H1 (cell line): Measurements from ENCODE around the gene LHPP. TPM values are rescaled to one million over a fixed set of nuclear protein-coding genes. Genes with fewer than 3 reads are reported as not detected.

Experiments
- CTCF ChIA-PET: fragments of 300-600 bp; sonication (Branson Sonifier 250); formaldehyde crosslinking; loops from one replicate; lab custom pipeline; 2021; ENCODE audit not compliant: partially characterized antibody; lab: Charles Lee
- POLR2A ChIA-PET: fragments of 300-600 bp; sonication (Branson Sonifier 250); formaldehyde crosslinking; loops from one replicate; lab custom pipeline; 2021; ENCODE audit warnings: inconsistent platforms; ENCODE audit not compliant: partially characterized antibody; lab: Charles Lee
- DNase-seq, 2 experiments: peaks; one replicate each; pipeline versions ENCODE4 v3.0.0 to v3.0.0-alpha.2; 2010 to 2022; ENCODE audit warnings: low spot score in 2 of 2, low read depth in 1 of 2, mixed read lengths in 1 of 2
- FAIRE-seq: peaks from 2 replicates; lab custom pipeline; 2011; peaks lifted over from hg19 to GRCh38; lab: Jason Lieb, UNC
- H2AFZ ChIP-seq: 2 replicates; pipeline ENCODE4 v1.8.1; 2012; ENCODE audit warnings: low read length, inconsistent platforms
- H2AK5ac ChIP-seq: 2 replicates; pipeline ENCODE4 v1.6.1; 2013; ENCODE audit warnings: low read depth, low read length
- H2BK120ac ChIP-seq: replicated peaks from 2 replicates; pipeline ENCODE3; 2013; ENCODE audit warnings: low read depth, low read length, inconsistent platforms
- H2BK12ac ChIP-seq: 2 replicates; pipeline ENCODE4 v1.6.1; 2013; ENCODE audit warnings: low read depth, low read length
- H2BK15ac ChIP-seq: 2 replicates; pipeline ENCODE4 v1.6.1; 2013; ENCODE audit warnings: low read length
- H2BK20ac ChIP-seq: 2 replicates; pipeline ENCODE4 v1.6.1; 2013; ENCODE audit warnings: low read length
- H2BK5ac ChIP-seq: 2 replicates; pipeline ENCODE4 v1.6.1; 2013; ENCODE audit warnings: low read depth, low read length
- H3K14ac ChIP-seq: 2 replicates; pipeline ENCODE4 v1.6.1; 2013; ENCODE audit warnings: inconsistent platforms; ENCODE audit not compliant: insufficient read length
- H3K18ac ChIP-seq: 2 replicates; pipeline ENCODE4 v1.6.1; 2013; ENCODE audit warnings: low read length; ENCODE audit errors: extremely low read depth
- H3K23ac ChIP-seq: 2 replicates; pipeline ENCODE4 v1.6.1; 2013; ENCODE audit warnings: inconsistent platforms; ENCODE audit not compliant: insufficient read length
- H3K23me2 ChIP-seq: 2 replicates; pipeline ENCODE4 v1.6.1; 2013; ENCODE audit warnings: low read depth, low read length
- H3K27ac ChIP-seq: 2 replicates; pipeline ENCODE4 v1.6.1; 2011; ENCODE audit warnings: low read depth, low read length, inconsistent platforms
- H3K27me3 ChIP-seq, 4 experiments: replicated peaks in 1 of 4; 1 replicate in 1 of 4; 2 replicates in 3 of 4; pipeline versions ENCODE4 v1.6.1 to v1.8.1; 2011 to 2013; ENCODE audit warnings: low read length in 3 of 4, mild to moderate bottlenecking in 3 of 4, inconsistent platforms in 2 of 4, mixed read lengths in 2 of 4, moderate library complexity in 1 of 4; ENCODE audit not compliant: control insufficient read depth in 3 of 4, insufficient read depth in 3 of 4; ENCODE audit errors: extremely low read depth in 1 of 4
- H3K36me3 ChIP-seq, 4 experiments: 2 replicates each; pipeline versions ENCODE4 v1.6.1 to v1.8.1; 2011 to 2013; ENCODE audit warnings: mild to moderate bottlenecking in 4 of 4, low read length in 3 of 4, moderate library complexity in 2 of 4, control low read depth in 1 of 4, inconsistent platforms in 1 of 4; ENCODE audit not compliant: insufficient read depth in 4 of 4, control insufficient read depth in 2 of 4
- H3K4ac ChIP-seq: replicated peaks from 2 replicates; pipeline ENCODE3; 2013; ENCODE audit warnings: low read length, low read depth, mixed read lengths, inconsistent platforms; ENCODE audit not compliant: insufficient read length
- H3K4me1 ChIP-seq, 4 experiments: replicated peaks in 1 of 4; 1 replicate in 1 of 4; 2 replicates in 3 of 4; pipeline versions ENCODE4 v1.6.1 to v1.8.1; 2011 to 2013; ENCODE audit warnings: low read length in 3 of 4, inconsistent platforms in 2 of 4, mixed read lengths in 1 of 4; ENCODE audit not compliant: insufficient read depth in 4 of 4, control insufficient read depth in 3 of 4
- H3K4me2 ChIP-seq, 2 experiments: 2 replicates each; pipeline versions ENCODE4 v1.6.1 to v1.8.1; 2011 to 2013; ENCODE audit warnings: low read depth in 2 of 2, low read length in 2 of 2, control low read depth in 1 of 2, inconsistent platforms in 1 of 2, mild to moderate bottlenecking in 1 of 2; ENCODE audit not compliant: insufficient read depth in 1 of 2
- H3K4me3 ChIP-seq, 4 experiments: fragments of 200-600, 300-600 bp in 1 of 4; sonication (generic), shearing (Covaris generic), sonication (Bioruptor Twin) in 1 of 4; 2 replicates each; pipeline versions ENCODE4 v1.5.1 to v1.8.1; 2011 to 2016; ENCODE audit warnings: low read length in 4 of 4, low read depth in 3 of 4, control low read depth in 2 of 4, inconsistent platforms in 2 of 4, mild to moderate bottlenecking in 2 of 4, mixed read lengths in 1 of 4, moderate library complexity in 1 of 4; ENCODE audit not compliant: insufficient read depth in 2 of 4; ENCODE audit errors: extremely low read depth in 1 of 4
- H3K56ac ChIP-seq: replicated peaks from 2 replicates; pipeline ENCODE3; 2013; ENCODE audit warnings: low read depth, mild to moderate bottlenecking, mixed read lengths, low read length, inconsistent platforms; ENCODE audit not compliant: insufficient read length
- H3K79me1 ChIP-seq: 2 replicates; pipeline ENCODE4 v1.6.1; 2013; ENCODE audit warnings: low read depth, low read length, control low read depth
- H3K79me2 ChIP-seq, 2 experiments: 2 replicates each; pipeline versions ENCODE4 v1.6.1 to v1.8.1; 2012 to 2013; ENCODE audit warnings: low read length in 2 of 2, mild to moderate bottlenecking in 2 of 2, inconsistent platforms in 1 of 2; ENCODE audit not compliant: insufficient read depth in 2 of 2, control insufficient read depth in 1 of 2
- H3K9ac ChIP-seq, 4 experiments: replicated peaks in 1 of 4; 1 replicate in 1 of 4; 2 replicates in 3 of 4; pipeline versions ENCODE4 v1.6.1 to v1.8.1; 2011 to 2013; ENCODE audit warnings: low read depth in 3 of 4, low read length in 3 of 4, control low read depth in 2 of 4, mild to moderate bottlenecking in 2 of 4, moderate library complexity in 2 of 4, inconsistent platforms in 1 of 4; ENCODE audit errors: extremely low read depth in 1 of 4
- H3K9me3 ChIP-seq, 2 experiments: 2 replicates each; pipeline versions ENCODE4 v1.6.1 to v1.8.1; 2012 to 2013; ENCODE audit warnings: mild to moderate bottlenecking in 2 of 2, moderate library complexity in 2 of 2, control low read depth in 1 of 2, inconsistent platforms in 1 of 2, low read depth in 1 of 2, low read length in 1 of 2, mixed read lengths in 1 of 2; ENCODE audit not compliant: insufficient read depth in 2 of 2
- H4K20me1 ChIP-seq, 2 experiments: replicated peaks in 1 of 2; 2 replicates each; pipeline versions ENCODE3 to v1.8.1; 2011 to 2013; ENCODE audit warnings: inconsistent platforms in 2 of 2, low read length in 2 of 2, mild to moderate bottlenecking in 1 of 2; ENCODE audit not compliant: insufficient read depth in 2 of 2, control insufficient read depth in 1 of 2
- H4K5ac ChIP-seq: 2 replicates; pipeline ENCODE4 v1.6.1; 2013; ENCODE audit warnings: low read length, low read depth, mixed read lengths, inconsistent platforms; ENCODE audit not compliant: insufficient read length
- H4K8ac ChIP-seq: 2 replicates; pipeline ENCODE4 v1.8.0; 2013; ENCODE audit warnings: mild to moderate bottlenecking, moderate library complexity, low read length, inconsistent platforms; ENCODE audit not compliant: insufficient read depth; ENCODE audit errors: extremely low read depth
- H4K91ac ChIP-seq: replicated peaks from 2 replicates; pipeline ENCODE3; 2013; ENCODE audit warnings: low read length, mixed read lengths, inconsistent platforms; ENCODE audit not compliant: insufficient read length
- BRCA1 ChIP-seq: IDR thresholded peaks from 2 replicates; pipeline ENCODE4 v1.6.1; 2012; ENCODE audit warnings: low read depth, low read length, improper control_type of control experiment
- CREB1 ChIP-seq: IDR thresholded peaks from 2 replicates; pipeline ENCODE4 v1.6.1; 2012; ENCODE audit warnings: inconsistent platforms
- CTBP2 ChIP-seq: IDR thresholded peaks from 2 replicates; pipeline ENCODE4 v1.7.0; 2011; ENCODE audit warnings: borderline replicate concordance, mild to moderate bottlenecking, moderate library complexity, mixed read lengths, low read length; ENCODE audit not compliant: insufficient read depth, insufficient read length
- PHF8 ChIP-seq: fragments of 200-600 bp; sonication (generic); conservative IDR thresholded peaks from 2 replicates; pipeline ENCODE4 v1.7.1; 2012; ENCODE audit warnings: low read depth, mild to moderate bottlenecking, inconsistent platforms, low read length, moderate library complexity
- RAD21 ChIP-seq, 2 experiments: IDR thresholded peaks in 1 of 2; conservative IDR thresholded peaks in 1 of 2; 2 replicates each; pipeline ENCODE4 v1.6.1; 2011; ENCODE audit warnings: low read depth in 2 of 2, low read length in 2 of 2, improper control_type of control experiment in 1 of 2, inconsistent platforms in 1 of 2, mild to moderate bottlenecking in 1 of 2, moderate library complexity in 1 of 2
- RFX5 ChIP-seq: IDR thresholded peaks from 2 replicates; pipeline ENCODE4 v1.6.1; 2011; ENCODE audit warnings: low read depth, low read length, improper control_type of control experiment, borderline replicate concordance
- WGBS, 2 experiments: shearing (Covaris generic) in 1 of 2; methylation state at CpG; one replicate each; pipeline versions ENCODE4 v1.1.6 to v1.1.7; 2013 to 2015; ENCODE audit warnings: low lambda C conversion rate in 2 of 2, mixed read lengths in 2 of 2, inconsistent platforms in 1 of 2, low coverage in 1 of 2, missing lambda C conversion rate in 1 of 2; ENCODE audit not compliant: insufficient replicate concordance in 2 of 2, insufficient coverage in 1 of 2, insufficient read length in 1 of 2; ENCODE audit errors: extremely low coverage in 1 of 2, missing lambda C conversion rate in 1 of 2; 5-methylcytosine and 5-hydroxymethylcytosine counted together
- polyA plus RNA-seq, 7 experiments: library from polyadenylated mRNA; depleted of rRNA in 3 of 7; stranded (reverse) in 5 of 7; unstranded in 2 of 7; fragments of >200 nt in 5 of 7; fragments of 200-250 nt in 2 of 7; gene quantifications; 1 replicate in 5 of 7; 2 replicates in 1 of 7; 4 replicates in 1 of 7; pipeline versions ENCODE4 v1.2.1 to v1.2.3, GENCODE V29; 2011 to 2013; ENCODE audit warnings: missing spikeins in 2 of 7, mixed read lengths in 2 of 7
- total RNA-seq: library from RNA; stranded (reverse); fragmentation: NEBNext Ultra II Directional; extraction: Animal tissue kit (Norgen Biotek cat#: 25700); gene quantifications from 2 replicates; pipeline ENCODE4 v1.2.1, GENCODE V29; 2021
- TF ChIP-seq, protein P1 (sequence below), 3 experiments: IDR thresholded peaks; 1 replicate in 2 of 3; 2 replicates in 1 of 3; pipeline versions ENCODE4 v1.5.1 to v1.6.1; 2011; ENCODE audit warnings: low read length in 3 of 3, mild to moderate bottlenecking in 3 of 3, inconsistent platforms in 2 of 3, low read depth in 1 of 3, moderate library complexity in 1 of 3; ENCODE audit not compliant: insufficient read depth in 1 of 3; ENCODE audit errors: control extremely low read depth in 1 of 3

Gene LHPP
- total and polyA plus RNA-seq, 2 of the 8 experiments (the other 6 are each of a cell fraction or from before 2014, with no cell fraction given) = 26.0 to 45.0 TPM

DNA sequence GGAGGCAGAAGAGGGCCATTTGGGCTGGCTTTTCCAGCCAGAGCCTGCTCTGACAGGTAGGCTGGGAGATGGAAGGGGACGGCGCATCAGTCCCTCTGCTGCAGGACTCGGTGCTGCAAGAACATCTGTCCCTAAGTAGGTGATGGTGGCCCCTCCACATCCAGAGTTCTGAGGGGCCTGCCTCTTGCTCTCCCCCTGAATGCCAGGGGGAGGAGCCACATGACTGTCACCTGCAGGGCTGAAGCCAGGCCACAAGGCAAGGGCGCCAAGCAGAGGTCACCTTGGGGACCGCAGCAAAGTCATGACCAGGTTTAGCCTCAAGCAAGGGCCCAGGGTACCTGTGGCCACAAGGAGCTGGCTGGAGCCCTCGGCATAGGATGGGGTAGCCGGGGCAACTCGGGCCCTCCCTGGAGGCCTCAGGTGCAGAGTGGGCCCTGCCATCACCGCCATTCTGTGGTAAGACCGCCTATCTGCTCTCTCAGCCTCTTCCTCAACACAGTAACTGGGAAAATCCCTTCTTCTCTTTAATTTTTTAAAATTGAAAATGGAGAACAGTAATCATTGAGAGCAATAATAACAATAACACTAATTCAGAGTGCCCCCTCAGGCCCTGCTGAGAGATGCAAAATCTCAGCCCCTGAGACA, 183.3 kb downstream of the LHPP start:
- H3K4me3 ChIP-seq = no peak overlapping the region
- no peak overlapping the region for H4K8ac ChIP-seq
- no peak overlapping the region for H3K9ac ChIP-seq
- no peak overlapping the region for H2BK15ac ChIP-seq
- no peak overlapping the region for H2BK5ac ChIP-seq
- WGBS, 2 experiments = 89% methylated on average over 10 of the region's 10 CpGs; no CpG with 5 or more reads in 1 of the 2 experiments
- peaks cover 0 to 10% (median 4%) of the 10 kb centered on the region in 4 experiments; a peak in 5 of 7 replicates for H3K4me1 ChIP-seq
- ChIA-PET CTCF (interaction anchor here (0.7 to 5.5 kb wide), 24 partner anchors 10 to 132 kb away, joined by 3 to 37 read pairs (median 4); no protein-coding TSS in a partner anchor), POLR2A (interaction anchor here (0.8 kb wide), 1 partner anchor 96 kb away, joined by 3 read pairs; no protein-coding TSS in a partner anchor)
- no peak for FAIRE-seq
- no peak overlapping the region for H4K5ac ChIP-seq
- no peak overlapping the region for H3K23ac ChIP-seq
- H4K20me1 ChIP-seq = peaks cover 1 to 3% of the 10 kb centered on the region in 2 experiments
- H3K18ac ChIP-seq = no peak overlapping the region
- H4K91ac ChIP-seq = no peak overlapping the region
- no peak overlapping the region for H2AFZ ChIP-seq
- H2BK20ac ChIP-seq = no peak overlapping the region
- H3K79me1 ChIP-seq = no peaks in the 10 kb centered on the region; the same call in 1 of the 2 replicates
- no peak overlapping the region for H3K27ac ChIP-seq
- no peak overlapping the region for H3K14ac ChIP-seq
- no peak overlapping the region for H2AK5ac ChIP-seq
- H2BK12ac ChIP-seq = no peak overlapping the region
- TF ChIP-seq PHF8 (no peak), RFX5 (no peak), BRCA1 (no peak), CREB1 (no peak), RAD21 (IDR thresholded peaks at IDR 0.05 in 1 of 2, conservative IDR thresholded peaks at IDR 0.05 in 1 of 2; ENCODE audit: low read depth in 2 of 2, low read length in 2 of 2) (peak; percentile 65 to 78), CTBP2 (no peak)
- TF ChIP-seq, protein P1, sequence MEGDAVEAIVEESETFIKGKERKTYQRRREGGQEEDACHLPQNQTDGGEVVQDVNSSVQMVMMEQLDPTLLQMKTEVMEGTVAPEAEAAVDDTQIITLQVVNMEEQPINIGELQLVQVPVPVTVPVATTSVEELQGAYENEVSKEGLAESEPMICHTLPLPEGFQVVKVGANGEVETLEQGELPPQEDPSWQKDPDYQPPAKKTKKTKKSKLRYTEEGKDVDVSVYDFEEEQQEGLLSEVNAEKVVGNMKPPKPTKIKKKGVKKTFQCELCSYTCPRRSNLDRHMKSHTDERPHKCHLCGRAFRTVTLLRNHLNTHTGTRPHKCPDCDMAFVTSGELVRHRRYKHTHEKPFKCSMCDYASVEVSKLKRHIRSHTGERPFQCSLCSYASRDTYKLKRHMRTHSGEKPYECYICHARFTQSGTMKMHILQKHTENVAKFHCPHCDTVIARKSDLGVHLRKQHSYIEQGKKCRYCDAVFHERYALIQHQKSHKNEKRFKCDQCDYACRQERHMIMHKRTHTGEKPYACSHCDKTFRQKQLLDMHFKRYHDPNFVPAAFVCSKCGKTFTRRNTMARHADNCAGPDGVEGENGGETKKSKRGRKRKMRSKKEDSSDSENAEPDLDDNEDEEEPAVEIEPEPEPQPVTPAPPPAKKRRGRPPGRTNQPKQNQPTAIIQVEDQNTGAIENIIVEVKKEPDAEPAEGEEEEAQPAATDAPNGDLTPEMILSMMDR (IDR thresholded peaks at IDR 0.05; ENCODE audit: control extremely low read depth in 1 of 3, insufficient read depth in 1 of 3, low read depth in 1 of 3, low read length in 3 of 3) = peak; percentile 52 to 91 (median 57)
- TF ChIP-seq, all 59 proteins: peak for 2
- no peak overlapping the region for H3K56ac ChIP-seq
- 0 out of 2 replicates have a peak, but pooled peaks cover 2% of the 10 kb centered on the region for H3K23me2 ChIP-seq
- H2BK120ac ChIP-seq = no peak overlapping the region
- no peak for DNase-seq
- no peak overlapping the region for H3K4ac ChIP-seq
- H3K36me3 ChIP-seq = no peaks in the 10 kb centered on the region
- no peak overlapping the region for H3K4me2 ChIP-seq
- H3K27me3 ChIP-seq = no peaks in the 10 kb centered on the region
- no peaks in the 10 kb centered on the region for H3K9me3 ChIP-seq
- H3K79me2 ChIP-seq = no peaks in the 10 kb centered on the region
